UCSD-AML1 (cell line): ENCODE measurements around the gene SEMA3D.

ENCODE experiments used
- DNase-seq: peaks from one replicate; lab custom pipeline; 2025; ENCODE audit not compliant: unreplicated experiment; lab: John Stamatoyannopoulos, UW

SEMA3D gene

DNA sequence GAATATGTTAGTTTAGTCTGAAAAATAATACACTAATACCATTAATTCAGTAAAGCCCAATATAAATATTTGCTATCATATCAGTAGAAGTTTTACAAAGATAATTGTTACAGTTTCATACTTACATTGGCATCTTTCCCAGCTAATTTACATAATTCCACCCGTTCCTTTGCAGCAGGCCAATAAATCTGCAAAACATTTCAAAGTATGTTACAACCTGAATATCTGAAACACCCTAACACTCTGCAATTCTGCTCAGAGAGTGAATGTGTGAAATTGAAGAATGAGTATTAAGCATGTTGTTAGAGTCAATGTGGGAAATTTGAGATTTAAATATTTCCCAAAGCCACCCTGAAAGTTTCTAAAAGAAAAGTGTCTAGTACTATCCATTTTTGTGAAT, 105.5 kb downstream of the SEMA3D start:
- DNase-seq, result no peak

DNA sequence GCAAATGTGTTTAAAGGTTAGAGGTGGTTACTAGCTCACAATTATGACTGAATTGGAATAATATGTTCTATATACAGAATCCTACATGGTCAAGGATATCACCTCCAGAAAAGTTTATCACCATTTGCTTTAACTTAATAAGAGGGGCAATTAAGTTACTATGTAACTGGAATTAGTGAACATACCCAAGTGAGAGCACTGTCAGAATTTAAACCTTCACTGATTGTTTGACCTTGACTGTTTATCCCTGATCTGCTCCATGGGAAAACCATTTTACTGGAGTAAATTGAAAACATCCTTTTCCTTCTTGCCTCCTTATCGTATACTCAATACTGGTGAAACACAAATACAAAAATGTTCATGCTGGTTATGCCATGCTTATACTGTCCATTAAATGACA, 107.4 kb downstream of the SEMA3D start:
- DNase-seq, result no peak

DNA sequence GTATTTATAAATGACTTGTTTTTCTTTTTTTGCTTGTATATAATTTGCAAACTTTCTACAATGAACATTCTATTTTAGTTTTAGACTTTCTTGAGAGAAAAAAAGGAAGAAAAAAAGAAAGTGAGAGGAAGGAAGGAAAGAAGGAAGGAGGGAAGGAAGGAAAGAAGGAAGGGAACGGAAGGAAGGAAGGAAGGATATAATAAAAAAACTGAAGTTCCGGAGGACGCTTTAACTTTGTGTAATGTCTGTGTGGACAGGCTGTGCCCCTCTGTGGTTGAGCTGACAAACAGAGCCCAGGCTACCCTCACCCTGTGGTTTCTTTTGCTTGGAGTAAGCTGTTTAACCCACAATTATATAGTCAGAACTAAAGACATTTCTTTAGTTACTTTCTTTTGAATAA, 108.7 kb downstream of the SEMA3D start:
- no peak for DNase-seq

DNA sequence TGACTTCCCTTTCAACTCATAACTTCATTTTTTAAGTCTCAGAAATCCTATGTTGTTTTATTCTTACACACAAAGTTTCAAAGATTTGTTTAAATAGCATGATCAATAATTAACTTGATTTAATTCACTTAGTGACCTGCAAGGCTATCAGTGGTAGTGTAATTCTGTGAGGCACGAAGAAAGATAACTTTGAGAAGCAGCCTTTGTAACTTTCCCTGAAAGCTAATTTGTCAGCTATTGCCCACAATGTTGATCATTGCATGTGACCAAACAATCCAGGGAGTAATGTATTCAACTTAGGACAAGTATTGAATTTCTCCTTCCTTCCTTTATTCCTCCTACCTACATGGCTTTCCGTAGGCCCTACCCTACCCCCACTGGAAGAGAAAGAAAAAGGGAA, 111.0 kb downstream of the SEMA3D start:
- DNase-seq, result no peak

DNA sequence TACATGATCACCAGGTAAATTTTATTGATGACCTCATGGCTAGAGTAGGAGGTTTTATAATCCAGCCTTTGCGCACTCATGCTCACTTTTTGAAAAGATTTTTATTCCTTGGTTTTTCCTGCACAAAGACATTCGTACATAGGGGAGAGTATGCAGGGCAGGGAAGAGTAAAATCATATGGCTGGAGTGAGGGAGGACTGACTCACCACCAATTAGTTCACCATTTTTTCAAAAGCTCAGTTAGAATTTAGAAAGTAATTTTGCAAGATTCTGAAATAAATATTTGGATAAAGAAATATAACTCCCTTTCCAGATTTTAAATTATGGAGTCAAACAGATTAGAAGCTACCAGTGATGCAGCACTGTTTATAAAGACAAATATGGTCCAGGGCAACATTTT, 111.9 kb downstream of the SEMA3D start:
- no peak for DNase-seq

DNA sequence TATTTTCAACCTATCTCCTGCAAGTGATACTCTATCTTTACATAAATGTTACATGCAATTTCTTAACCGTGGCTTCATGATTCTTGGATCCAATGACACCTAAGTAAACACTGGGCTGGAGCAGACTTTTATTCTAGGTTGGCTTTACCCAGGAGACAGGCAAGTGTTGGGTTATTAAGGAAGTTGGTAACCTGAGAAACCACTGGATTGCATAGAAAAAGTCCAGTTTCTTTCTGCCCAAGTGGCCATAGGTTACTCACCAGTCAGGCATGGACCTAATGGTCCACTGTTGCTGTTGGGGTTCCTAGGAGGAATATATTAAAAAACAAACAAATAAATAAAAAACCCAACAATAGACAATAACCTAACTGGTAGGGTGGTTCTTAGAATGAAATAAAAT, 112.8 kb downstream of the SEMA3D start:
- DNase-seq, result no peak

DNA sequence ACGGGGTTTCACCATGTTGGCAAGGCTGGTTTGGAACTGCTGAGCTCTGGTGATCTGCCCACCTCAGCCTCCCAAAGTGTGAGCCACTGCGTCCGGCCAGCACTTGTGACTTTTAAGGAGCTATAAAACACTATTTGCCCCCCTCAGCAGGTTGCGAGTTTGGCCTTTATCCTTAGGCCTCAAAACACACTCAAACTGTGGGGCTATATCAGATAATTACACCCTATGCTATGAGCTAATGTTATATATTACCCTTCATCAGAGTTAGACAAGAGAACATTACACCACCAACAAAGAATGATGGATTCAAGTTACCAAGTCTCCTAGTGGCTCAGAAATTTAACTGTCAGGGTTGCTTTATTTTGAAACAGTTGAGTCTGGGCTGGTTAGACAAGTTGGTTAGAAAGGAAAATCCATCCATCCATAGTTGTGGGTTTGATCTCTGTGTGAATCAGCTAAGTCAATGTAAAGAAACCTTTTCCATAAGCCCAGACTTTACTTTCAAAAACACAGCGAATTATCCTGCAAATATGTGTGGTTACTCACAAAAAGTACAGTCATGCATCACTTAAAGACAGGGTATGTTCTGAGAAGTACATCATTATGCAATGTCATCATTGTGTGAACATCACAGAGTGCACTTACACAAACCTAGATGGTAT, 115.8 kb downstream of the SEMA3D start:
- DNase-seq, result no peak

DNA sequence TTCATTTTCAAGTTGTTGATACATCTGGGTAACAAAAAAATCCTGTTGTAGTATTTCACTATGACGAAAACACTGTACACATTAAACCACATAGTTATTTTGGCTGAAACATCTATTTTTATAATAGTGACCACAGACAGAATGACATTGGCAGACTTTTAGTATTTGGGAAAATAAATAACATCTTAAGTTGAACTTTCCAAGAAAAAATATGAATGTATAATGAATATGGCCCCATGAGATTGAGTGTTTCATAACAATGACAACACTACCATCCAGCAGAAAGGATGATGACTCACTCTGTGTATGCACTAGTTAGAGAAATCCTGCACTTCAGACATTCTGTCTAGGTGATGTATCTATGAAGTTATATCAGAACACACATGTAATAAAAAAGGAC, 118.1 kb downstream of the SEMA3D start:
- DNase-seq, result no peak

DNA sequence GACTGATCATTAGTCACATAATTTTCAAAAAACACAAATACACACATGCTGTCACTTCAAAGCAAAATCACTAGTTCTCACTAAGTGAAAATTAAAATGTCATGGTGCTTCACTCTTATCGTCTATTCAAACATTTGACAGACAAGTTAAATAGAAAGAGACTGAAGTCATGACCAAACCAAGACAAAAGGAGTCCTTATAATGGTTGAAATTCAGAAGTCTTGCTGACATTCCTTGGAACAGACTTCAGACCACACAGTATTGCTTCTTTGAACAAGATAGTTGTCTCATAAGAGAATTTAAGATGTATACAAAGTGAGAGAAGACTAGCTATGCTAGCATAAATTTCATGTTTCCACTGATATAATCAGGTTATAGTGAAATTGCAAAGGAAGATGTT, 119.5 kb downstream of the SEMA3D start:
- no peak for DNase-seq

DNA sequence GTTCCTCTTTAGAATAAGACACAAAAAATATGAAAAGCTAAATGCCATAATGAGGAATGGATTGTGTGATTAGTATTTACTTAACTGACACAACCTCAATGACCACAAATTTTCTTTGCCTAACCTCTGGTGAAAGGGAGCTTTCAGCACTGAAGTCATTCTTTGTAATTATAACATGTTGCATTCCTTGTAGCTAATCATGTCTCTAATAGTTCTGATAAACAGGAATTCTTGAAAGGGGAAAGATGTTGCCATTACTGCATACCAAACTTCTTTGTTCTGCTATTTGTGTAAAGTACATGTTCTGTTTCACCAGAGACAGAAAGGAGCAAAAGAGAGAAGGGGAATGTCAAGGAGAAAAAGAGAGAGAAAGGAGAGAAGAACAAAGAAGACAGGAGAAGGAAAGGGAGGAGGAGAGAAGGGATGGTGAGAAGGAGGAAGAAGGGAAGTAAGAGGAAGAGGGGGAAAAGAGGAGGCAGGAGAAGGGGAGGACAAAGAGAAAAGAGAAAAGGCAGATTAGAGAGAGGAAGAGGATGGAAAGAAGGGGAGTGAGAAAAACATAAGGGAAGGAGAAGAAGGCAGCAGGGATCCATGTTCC, 120.9 kb downstream of the SEMA3D start:
- DNase-seq, result no peak

DNA sequence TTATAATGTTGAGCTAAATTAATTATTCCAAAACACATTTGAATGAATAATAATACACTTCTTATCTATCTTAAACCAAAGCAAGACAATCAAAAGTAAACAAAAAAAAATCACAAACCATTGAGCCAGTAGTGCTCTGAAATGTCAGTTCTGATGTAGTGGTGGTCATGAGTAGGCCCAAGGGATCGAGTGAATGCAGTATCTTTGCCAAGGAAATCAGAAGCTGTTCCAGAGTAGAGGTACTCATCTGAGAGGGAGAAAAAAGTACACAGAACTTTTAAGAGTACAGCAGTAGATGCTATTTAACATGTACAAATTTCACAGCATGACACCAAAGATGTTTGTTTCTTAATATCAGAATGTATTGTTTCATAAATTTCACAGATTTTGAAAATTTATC, 121.5 kb downstream of the SEMA3D start:
- no peak for DNase-seq

DNA sequence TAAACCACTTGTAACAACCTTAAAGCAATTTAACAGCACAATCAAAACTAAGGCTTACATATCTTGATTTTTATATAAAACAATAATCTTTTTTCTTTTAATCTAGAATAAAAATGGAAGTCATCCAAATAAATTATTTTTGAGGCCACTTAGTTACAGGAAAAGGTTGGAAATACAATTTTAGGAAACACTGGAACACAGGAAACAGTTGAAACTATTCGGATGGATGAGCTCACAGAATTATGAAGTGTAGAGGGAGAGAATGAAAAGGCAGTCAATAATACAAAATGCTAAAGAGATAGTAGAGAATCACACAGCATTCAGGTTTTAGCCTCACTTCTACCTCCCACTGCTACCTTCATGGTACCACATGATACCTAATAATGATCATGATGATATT, 124.2 kb downstream of the SEMA3D start:
- DNase-seq, result no peak

DNA sequence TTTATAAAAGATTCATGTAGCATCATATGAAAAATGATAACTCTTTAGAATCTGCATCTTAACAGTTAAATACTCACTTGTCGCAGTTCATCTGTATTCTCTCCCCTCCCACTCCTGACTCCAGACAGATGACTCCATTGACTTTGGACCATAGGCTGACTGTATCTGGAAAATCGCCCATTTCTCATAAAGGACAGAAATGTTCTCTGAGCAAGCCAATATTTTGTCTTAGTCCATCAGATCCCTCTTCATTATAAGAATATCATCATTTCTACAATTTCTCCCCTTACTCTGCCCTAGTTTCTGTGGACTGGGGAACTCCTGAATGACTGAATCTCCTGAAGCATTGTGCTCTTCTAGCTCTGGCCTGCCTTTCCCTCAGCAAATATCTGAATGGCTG, 125.4 kb downstream of the SEMA3D start:
- no peak for DNase-seq

DNA sequence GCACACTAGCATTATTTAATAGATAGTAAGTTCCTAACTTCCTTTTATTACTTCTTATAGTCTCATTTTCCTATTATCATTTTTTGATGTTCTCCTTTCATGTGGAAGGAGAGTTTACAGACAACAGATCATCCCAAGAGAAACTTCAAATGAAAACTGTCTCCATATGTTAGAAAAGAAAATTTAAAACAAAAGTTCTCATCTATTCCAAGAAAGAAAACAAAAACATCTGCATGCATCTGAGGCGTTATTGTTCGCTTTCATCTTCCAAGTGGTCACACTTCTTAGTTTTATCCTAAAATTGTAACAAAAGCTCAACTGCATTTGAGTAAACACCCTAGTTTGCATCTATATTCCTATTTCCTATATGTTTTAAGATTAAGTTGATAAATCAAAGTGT, 126.2 kb downstream of the SEMA3D start:
- no peak for DNase-seq

DNA sequence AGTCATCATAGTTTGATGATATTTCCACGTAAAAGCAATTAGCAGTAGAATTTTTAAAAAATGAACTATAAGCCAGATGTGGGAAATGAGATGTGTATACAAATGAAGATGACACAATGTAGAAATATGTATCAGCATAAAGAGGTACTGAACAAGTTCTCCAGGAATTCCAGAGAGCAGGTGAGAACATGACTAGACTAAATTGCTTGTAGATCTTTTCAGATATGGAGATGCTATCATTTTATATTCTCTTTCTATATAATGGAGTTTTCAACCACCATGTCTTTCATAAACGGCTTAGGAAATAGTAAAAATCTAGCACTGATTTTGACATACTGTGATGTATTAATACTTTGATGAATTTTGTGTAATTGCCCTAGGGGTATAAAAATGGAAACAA, 130.9 kb downstream of the SEMA3D start:
- no peak for DNase-seq

DNA sequence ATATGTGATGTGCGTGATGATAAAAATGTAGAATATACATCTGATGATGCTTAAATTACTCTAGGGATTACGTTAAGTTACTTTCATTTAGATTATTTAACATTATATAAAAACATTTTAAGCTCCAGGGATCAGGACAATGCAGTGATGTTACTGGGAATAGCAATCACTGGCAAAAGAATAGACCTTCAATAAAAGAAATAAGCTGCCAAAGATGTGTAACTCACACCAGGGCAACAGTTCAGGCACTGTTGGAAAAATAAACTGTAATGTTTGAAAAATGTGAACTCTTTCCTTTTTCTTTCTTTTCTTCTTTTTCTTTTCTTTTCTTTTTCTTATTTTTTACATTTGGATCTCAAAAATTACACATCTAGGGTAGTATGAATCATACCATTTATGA, 131.7 kb downstream of the SEMA3D start:
- no peak for DNase-seq

DNA sequence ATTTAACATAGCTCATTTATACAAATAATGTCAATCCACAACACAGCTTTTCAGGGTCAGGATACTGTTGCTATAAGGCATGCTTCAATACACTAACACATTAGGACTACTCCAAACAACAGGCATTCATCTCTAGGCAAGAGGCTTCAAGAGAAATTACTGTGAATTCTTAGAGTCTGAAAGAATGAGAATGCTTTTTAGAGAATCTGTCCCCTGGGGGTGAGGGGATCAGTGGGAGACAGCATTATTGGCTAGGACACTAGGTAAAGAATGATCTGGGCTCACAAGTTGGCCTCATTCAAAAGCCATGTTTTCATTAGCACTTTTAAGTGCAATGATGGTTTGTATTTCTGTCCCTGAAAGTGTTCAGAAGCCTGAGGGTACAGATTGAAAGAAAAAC, 132.6 kb downstream of the SEMA3D start:
- no peak for DNase-seq

DNA sequence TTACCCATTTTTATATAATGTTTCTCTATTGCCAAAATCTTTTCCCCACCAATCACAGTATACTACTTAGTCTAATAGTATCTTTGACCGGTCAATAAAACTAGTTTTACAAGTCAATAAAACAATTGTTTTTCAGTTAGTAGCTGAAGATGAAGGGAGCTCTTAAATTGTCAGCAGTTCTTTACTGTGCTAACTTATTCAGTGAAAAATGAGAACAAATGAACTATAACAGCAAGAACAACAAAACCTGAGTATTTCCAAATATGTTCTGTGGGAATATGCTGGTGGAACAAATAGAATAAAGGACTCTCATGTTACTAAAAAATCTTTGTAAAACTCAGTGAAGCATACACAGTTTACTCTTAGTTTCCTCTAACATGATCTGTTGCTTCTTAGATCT, 134.0 kb downstream of the SEMA3D start:
- DNase-seq, result no peak

DNA sequence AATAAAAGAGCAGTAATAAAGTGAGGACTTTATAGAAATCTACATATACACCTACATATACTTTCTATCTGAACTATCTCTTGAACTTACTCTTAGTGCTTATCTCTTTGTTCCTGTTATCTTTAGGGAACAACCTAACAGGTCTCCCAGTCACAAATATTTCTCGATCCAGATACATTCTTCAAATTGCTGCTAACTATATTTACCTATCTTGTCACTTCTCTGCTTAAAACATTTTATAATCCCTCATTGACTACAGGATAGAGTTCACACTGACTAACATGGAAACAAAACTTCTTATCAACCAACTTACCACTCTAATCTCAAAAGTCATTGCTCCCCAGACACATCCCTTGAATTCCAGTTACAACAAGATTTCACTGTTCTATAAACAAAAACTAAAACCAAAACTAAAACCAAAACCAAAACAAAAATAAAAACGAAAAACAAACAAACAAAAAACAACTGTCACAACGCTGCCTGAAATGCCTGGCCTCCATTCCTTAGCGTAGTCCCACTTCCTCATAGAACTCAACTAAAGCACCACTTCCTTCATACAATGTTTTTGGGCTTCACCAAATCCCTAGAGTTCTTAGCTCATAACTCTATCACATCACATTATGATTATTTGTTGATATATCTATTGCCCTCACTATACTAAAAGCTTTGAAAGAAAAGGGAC, 134.7 kb downstream of the SEMA3D start:
- no peak for DNase-seq

DNA sequence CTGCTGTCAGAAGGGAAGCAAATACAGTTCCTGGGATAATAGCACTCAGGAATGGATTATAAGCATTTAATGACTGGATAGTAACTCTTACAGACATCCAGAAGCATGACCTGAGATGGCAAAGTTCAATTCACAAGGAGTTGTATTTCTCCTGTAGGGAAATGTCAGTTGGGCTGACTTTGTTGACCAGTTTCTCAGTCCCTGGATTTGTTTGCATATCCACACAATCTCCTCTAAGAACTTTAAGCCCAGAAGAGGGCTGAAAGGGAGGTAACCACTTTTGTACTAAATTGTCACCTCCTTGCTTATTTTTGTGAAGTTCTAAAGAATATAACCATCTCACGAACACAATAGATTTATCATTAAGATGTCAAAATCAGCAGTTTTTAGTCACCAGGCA, 140.3 kb downstream of the SEMA3D start:
- DNase-seq, result no peak

DNA sequence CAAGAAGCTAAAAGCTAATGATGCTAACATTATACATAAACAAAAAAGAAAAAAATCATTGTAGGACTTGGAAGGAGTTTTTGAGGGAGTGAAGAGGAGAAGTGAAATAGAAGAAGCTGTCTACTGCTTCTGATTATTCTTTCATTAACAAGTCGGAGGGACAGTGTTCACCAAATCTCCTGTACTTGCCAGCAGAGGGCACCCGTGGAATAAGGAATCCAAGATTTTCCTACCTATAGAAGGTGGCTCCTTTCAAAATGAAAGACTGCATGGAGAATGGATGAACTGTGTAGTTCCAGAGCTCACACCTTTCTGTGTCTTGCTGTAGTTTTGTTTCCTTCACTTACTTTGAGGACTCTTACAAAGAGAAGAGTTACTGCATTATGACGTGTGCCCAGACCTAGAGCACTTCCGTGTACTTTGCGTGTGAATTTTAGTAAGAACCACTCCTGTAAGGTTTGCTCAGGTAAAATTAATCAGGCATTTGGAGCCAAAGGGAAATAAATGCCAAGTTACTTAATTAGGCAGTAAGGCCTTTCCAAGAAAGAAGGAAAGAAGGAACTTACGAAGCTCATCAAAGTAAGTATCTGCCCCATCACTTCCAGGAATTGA, 145.1 kb downstream of the SEMA3D start:
- DNase-seq, result peak; percentile 18

DNA sequence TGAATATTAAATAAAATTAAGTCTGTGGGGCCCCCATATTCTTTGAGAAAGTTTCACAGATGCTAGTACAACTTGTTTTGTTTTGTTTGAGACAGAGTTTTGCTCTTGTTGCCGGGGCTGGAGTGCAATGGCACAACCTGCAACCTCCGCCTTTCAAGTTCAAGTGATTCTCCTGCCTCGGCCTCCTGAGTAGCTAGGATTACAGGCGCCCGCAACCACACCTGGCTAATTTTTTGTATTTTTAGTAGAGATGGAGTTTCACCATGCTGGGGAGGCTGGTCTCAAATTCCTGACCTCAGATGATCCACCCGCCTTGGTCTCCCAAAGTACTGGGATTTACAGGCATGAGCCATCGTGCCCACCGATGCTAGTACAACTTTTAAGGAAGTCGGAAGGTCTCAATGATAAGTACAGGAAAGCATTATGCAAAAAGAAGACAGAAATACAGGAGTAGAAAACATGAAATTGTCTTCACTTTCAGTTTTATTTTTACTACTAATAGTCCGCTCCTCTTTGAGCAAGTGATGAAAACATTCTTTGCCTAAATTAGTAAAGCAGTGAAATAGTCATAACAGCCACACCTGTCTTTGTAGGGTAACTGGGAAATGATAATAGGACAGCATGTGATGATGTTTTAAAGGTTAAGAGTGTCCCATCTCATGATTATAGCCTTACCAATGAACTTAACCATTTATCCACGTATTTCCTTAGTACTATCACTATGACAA, 147.5 kb downstream of the SEMA3D start:
- DNase-seq, result no peak
